IMR-90 (cell line): ENCODE results near the gene RAD51D. TPM values are rescaled to one million over a fixed set of nuclear protein-coding genes. Genes with fewer than 3 reads are reported as not detected.

Experiments used
- ATAC-seq: fragments of 200-7000 bp; cut with Tn5 transposase; 2 replicates; pipeline ENCODE4 v1.9.1; 2020; ENCODE audit warnings: low read depth, mild to moderate bottlenecking, moderate library complexity
- BruUV-seq: library from RNA; stranded (reverse); fragments of 400-500 nt; replicated peaks from 2 replicates; lab custom pipeline; 2021; lab: Mats Ljungman, UMichigan
- CTCF ChIA-PET: fragments of 300-600 bp; formaldehyde crosslinking; extraction: SDS; loops from one replicate; lab custom pipeline; 2021; ENCODE audit warnings: antibody characterized with exemption; lab: Yijun Ruan, JAX
- POLR2A ChIA-PET: fragments of 300-600 bp; sonication (Branson Sonifier 250); formaldehyde crosslinking; loops from one replicate; lab custom pipeline; 2022; ENCODE audit warnings: antibody characterized with exemption; ENCODE audit not compliant: unreplicated experiment; lab: Charles Lee
- DNase-seq: peaks from one replicate; pipeline ENCODE4 v3.0.0; 2013
- H2AFZ ChIP-seq: replicated peaks from 2 replicates; pipeline ENCODE3; 2013; ENCODE audit warnings: low read length, mild to moderate bottlenecking; ENCODE audit not compliant: poor library complexity
- H2AK5ac ChIP-seq: 2 replicates; pipeline ENCODE4 v1.6.1; 2013; ENCODE audit warnings: low read depth, low read length, inconsistent platforms
- H2AK9ac ChIP-seq: replicated peaks from 2 replicates; pipeline ENCODE3; 2013; ENCODE audit warnings: mild to moderate bottlenecking, low read depth, low read length, moderate library complexity; ENCODE audit not compliant: poor library complexity
- H2BK120ac ChIP-seq: 2 replicates; pipeline ENCODE4 v1.6.1; 2013; ENCODE audit warnings: low read depth, low read length, inconsistent platforms
- H2BK15ac ChIP-seq: 3 replicates; pipeline ENCODE4 v1.6.1; 2013; ENCODE audit warnings: low read depth, low read length, inconsistent platforms
- H2BK20ac ChIP-seq: 2 replicates; pipeline ENCODE4 v1.6.1; 2013; ENCODE audit warnings: low read depth, mild to moderate bottlenecking, inconsistent platforms, low read length, moderate library complexity
- H2BK5ac ChIP-seq: 2 replicates; pipeline ENCODE4 v1.6.1; 2013; ENCODE audit warnings: mild to moderate bottlenecking, low read depth, low read length, inconsistent platforms; ENCODE audit not compliant: poor library complexity, severe bottlenecking
- H3K14ac ChIP-seq: replicated peaks from 2 replicates; pipeline ENCODE4 v1.6.1; 2013; ENCODE audit warnings: low read depth, low read length, inconsistent platforms
- H3K18ac ChIP-seq: 2 replicates; pipeline ENCODE4 v1.6.1; 2013; ENCODE audit warnings: low read depth, low read length, control low read depth
- H3K23ac ChIP-seq: 2 replicates; pipeline ENCODE4 v1.6.1; 2013; ENCODE audit warnings: low read depth, low read length, inconsistent platforms
- H3K27ac ChIP-seq: 2 replicates; pipeline ENCODE4 v1.5.1; 2013; ENCODE audit warnings: mild to moderate bottlenecking, control low read depth, low read length; ENCODE audit not compliant: insufficient read depth
- H3K27me3 ChIP-seq: 2 replicates; pipeline ENCODE4 v1.6.1; 2013; ENCODE audit warnings: low read length; ENCODE audit not compliant: control insufficient read depth, insufficient read depth
- H3K36me3 ChIP-seq: 2 replicates; pipeline ENCODE4 v1.6.1; 2013; ENCODE audit warnings: low read length, mixed read lengths; ENCODE audit not compliant: control insufficient read depth, insufficient read depth
- H3K4ac ChIP-seq: 2 replicates; pipeline ENCODE4 v1.6.1; 2013; ENCODE audit warnings: low read depth, low read length, inconsistent platforms
- H3K4me1 ChIP-seq: 2 replicates; pipeline ENCODE4 v1.6.1; 2013; ENCODE audit warnings: low read length, mixed read lengths; ENCODE audit not compliant: control insufficient read depth, insufficient read depth
- H3K4me2 ChIP-seq: 2 replicates; pipeline ENCODE4 v1.6.1; 2013; ENCODE audit warnings: low read depth, mild to moderate bottlenecking, control low read depth, low read length, moderate library complexity
- H3K4me3 ChIP-seq: 2 replicates; pipeline ENCODE4 v1.5.1; 2013; ENCODE audit warnings: low read depth, mild to moderate bottlenecking, control low read depth, low read length, moderate library complexity; ENCODE audit not compliant: insufficient read depth
- H3K56ac ChIP-seq: 2 replicates; pipeline ENCODE4 v1.6.1; 2013; ENCODE audit warnings: low read length, inconsistent platforms; ENCODE audit not compliant: insufficient read depth; ENCODE audit errors: extremely low read depth
- H3K79me1 ChIP-seq, 2 experiments: 2 replicates each; pipeline ENCODE4 v1.6.1; 2013; ENCODE audit warnings: low read length in 2 of 2, inconsistent platforms in 1 of 2, low read depth in 1 of 2
- H3K9ac ChIP-seq: 2 replicates; pipeline ENCODE4 v1.6.1; 2013; ENCODE audit warnings: low read depth, low read length, control low read depth
- H3K9me1 ChIP-seq: 2 replicates; pipeline ENCODE4 v1.6.1; 2013; ENCODE audit warnings: low read length, inconsistent platforms; ENCODE audit not compliant: insufficient read depth
- H3K9me3 ChIP-seq: 2 replicates; pipeline ENCODE4 v1.6.1; 2013; ENCODE audit warnings: low read length; ENCODE audit not compliant: control insufficient read depth, insufficient read depth
- H4K20me1 ChIP-seq: 2 replicates; pipeline ENCODE4 v1.6.1; 2013; ENCODE audit warnings: low read length, inconsistent platforms; ENCODE audit not compliant: insufficient read depth
- H4K5ac ChIP-seq: 2 replicates; pipeline ENCODE4 v1.6.1; 2013; ENCODE audit warnings: mild to moderate bottlenecking, low read depth, low read length, control low read depth
- H4K8ac ChIP-seq, 2 experiments: 2 replicates each; pipeline ENCODE4 v1.6.1; 2013; ENCODE audit warnings: low read depth in 2 of 2, low read length in 2 of 2, control low read depth in 1 of 2, inconsistent platforms in 1 of 2
- H4K91ac ChIP-seq: 2 replicates; pipeline ENCODE4 v1.6.1; 2013; ENCODE audit warnings: low read depth, low read length, inconsistent platforms; ENCODE audit not compliant: insufficient read depth
- BHLHE40 ChIP-seq: fragments of 150-350 bp; IDR thresholded peaks from 2 replicates; pipeline ENCODE4 v1.6.1; 2016; ENCODE audit warnings: mild to moderate bottlenecking, low read depth, low read length
- WGBS, 2 experiments: methylation state at CpG; one replicate each; pipeline versions ENCODE4 v1.1.5 to v1.1.7; 2013; ENCODE audit warnings: missing lambda C conversion rate in 2 of 2; ENCODE audit not compliant: insufficient read length in 1 of 2; ENCODE audit errors: extremely low coverage in 2 of 2; 5-methylcytosine and 5-hydroxymethylcytosine counted together
- dilution Hi-C: fragments of 300-500 bp; cut with HindIII; formaldehyde crosslinking; loops from one replicate; pipeline ENCODE4 v1.14.3; 2018; ENCODE audit warnings: low sequenced_read_pairs; ENCODE audit not compliant: unreplicated experiment
- in situ Hi-C: fragments of 300-500 bp; cut with MboI; formaldehyde crosslinking; loops from 3 replicates; pipeline ENCODE4 v1.14.3; 2019; ENCODE audit warnings: low sequenced_read_pairs, inconsistent platforms, mixed read lengths
- intact Hi-C: fragments of 100-400 bp; cut with micrococcal nuclease; formaldehyde crosslinking; loops from 2 replicates; pipeline ENCODE4 v1.10.0; 2022
- polyA plus RNA-seq, 3 experiments: library from polyadenylated mRNA; depleted of rRNA; stranded (reverse); fragments of >200 nt; gene quantifications; 2 replicates each; pipeline ENCODE4 v1.2.3, GENCODE V29; 2012; ENCODE audit warnings: low replicate concordance in 1 of 3
- total RNA-seq: library from RNA; depleted of rRNA; stranded (reverse); fragments of >200 nt; gene quantifications from 2 replicates; pipeline ENCODE4 v1.2.3, GENCODE V29; 2012

RAD51D gene
- total and polyA plus RNA-seq, 2 of the 4 experiments (the other 2 are of a cell fraction), result 10.8 to 12.7 TPM

- no TSS peak for BruUV-seq
- Histone ChIP-seq H3K56ac (no peak overlapping the region), H2AK9ac (no peak overlapping the region), H3K79me1 (no peaks in the 10 kb centered on the region), H2BK20ac (no peak overlapping the region), H3K4ac (no peak overlapping the region), H2BK5ac (no peak overlapping the region), H3K23ac (no peak overlapping the region), H2BK15ac (no peak overlapping the region), H2AK5ac (no peak overlapping the region), H3K36me3 (no peaks in the 10 kb centered on the region), H3K4me2 (no peak overlapping the region), H4K20me1 (no peaks in the 10 kb centered on the region), H3K14ac (no peak overlapping the region), H3K27me3 (peaks cover 28% of the 10 kb centered on the region), H3K18ac (no peak overlapping the region), H3K9me3 (no peaks in the 10 kb centered on the region), H3K4me3 (no peak overlapping the region), H3K9ac (no peak overlapping the region), H4K8ac (no peak overlapping the region), H3K9me1 (no peaks in the 10 kb centered on the region), H3K27ac (no peak overlapping the region), H4K5ac (no peak overlapping the region), H2BK120ac (no peak overlapping the region), H2AFZ (no peak overlapping the region), H3K4me1 (no peaks in the 10 kb centered on the region), H4K91ac (no peak overlapping the region)
- dilution Hi-C loops, result no loop called here
- TF ChIP-seq BHLHE40, result no peak
- DNase-seq (no peak), ATAC-seq (no peak)
- intact Hi-C loops, result no loop called here
- ChIA-PET POLR2A (no interaction called here), CTCF (no interaction called here)
- in situ Hi-C loops, result no loop called here
- 100% methylated on average over 1 of the region's 13 CpGs; no CpG with 5 or more reads in 1 of the 2 experiments for WGBS, 2 experiments
Observed at GRCh38 chr17:35160354-35161201, 40.9 kb upstream of the RAD51D start.
